ENCODE data around the gene CAMK2D. TPM values are rescaled to one million over a fixed set of nuclear protein-coding genes. Genes with fewer than 3 reads are reported as not detected.

The CAMK2D gene
- total RNA-seq, 1 donor from 2014 or later = 46.1 TPM

GRCh38 chr4:113411496-113411938, 350.0 kb downstream of the CAMK2D start:
- no peaks in the 10 kb centered on the region for H3K9me3 ChIP-seq
- TF ChIP-seq CTCF (IDR thresholded peaks at IDR 0.05) = no peak
- ATAC-seq = peak; percentile 88
- H3K4me1 ChIP-seq = peaks cover 11% of the 10 kb centered on the region
- no peaks in the 10 kb centered on the region for H3K36me3 ChIP-seq
- H3K27me3 ChIP-seq = no peaks in the 10 kb centered on the region
- no peak overlapping the region for H3K4me3 ChIP-seq
- intact Hi-C loops (cut with DNase I) = no loop called here
- H3K27ac ChIP-seq = no peak overlapping the region
- no peak for DNase-seq

GRCh38 chr4:113410686-113411085, 350.9 kb downstream of the CAMK2D start:
- DNase-seq = no peak
- no peak overlapping the region for H3K27ac ChIP-seq
- no peaks in the 10 kb centered on the region for H3K36me3 ChIP-seq
- no peak for TF ChIP-seq CTCF (IDR thresholded peaks at IDR 0.05)
- no peak for ATAC-seq
- H3K27me3 ChIP-seq = no peaks in the 10 kb centered on the region
- no peak overlapping the region for H3K4me3 ChIP-seq
- intact Hi-C loops (cut with DNase I) = no loop called here
- H3K9me3 ChIP-seq = no peaks in the 10 kb centered on the region
- peaks cover 11% of the 10 kb centered on the region for H3K4me1 ChIP-seq

- Histone ChIP-seq H3K4me3 (no peak overlapping the region), H3K9me3 (no peaks in the 10 kb centered on the region), H3K27ac (no peak overlapping the region), H3K27me3 (no peaks in the 10 kb centered on the region), H3K4me1 (peaks cover 11% of the 10 kb centered on the region), H3K36me3 (no peaks in the 10 kb centered on the region)
- TF ChIP-seq CTCF (IDR thresholded peaks at IDR 0.05) = no peak
- ATAC-seq (no peak), DNase-seq (no peak)
- intact Hi-C loops (cut with DNase I) = no loop called here
Measured at GRCh38 chr4:113409181-113409580, 352.4 kb downstream of the CAMK2D start.

GRCh38 chr4:113407409-113407808, 354.1 kb downstream of the CAMK2D start:
- no peak for TF ChIP-seq CTCF (IDR thresholded peaks at IDR 0.05)
- DNase-seq (no peak), ATAC-seq (no peak)
- no peak overlapping the region for H3K4me3 ChIP-seq
- H3K36me3 ChIP-seq = no peaks in the 10 kb centered on the region
- H3K4me1 ChIP-seq = peaks cover 11% of the 10 kb centered on the region
- intact Hi-C loops (cut with DNase I) = no loop called here
- no peak overlapping the region for H3K27ac ChIP-seq
- no peaks in the 10 kb centered on the region for H3K9me3 ChIP-seq
- H3K27me3 ChIP-seq = no peaks in the 10 kb centered on the region

GRCh38 chr4:113406723-113407016, 354.9 kb downstream of the CAMK2D start:
- Histone ChIP-seq H3K4me3 (no peak overlapping the region), H3K9me3 (no peaks in the 10 kb centered on the region), H3K27ac (no peak overlapping the region), H3K4me1 (peaks cover 8% of the 10 kb centered on the region), H3K27me3 (no peaks in the 10 kb centered on the region), H3K36me3 (no peaks in the 10 kb centered on the region)
- ATAC-seq (no peak), DNase-seq (no peak)
- no peak for TF ChIP-seq CTCF (IDR thresholded peaks at IDR 0.05)
- intact Hi-C loops (cut with DNase I) = no loop called here
